ENCODE data around the gene TLR1. TPM values are rescaled to one million over a fixed set of nuclear protein-coding genes. Genes with fewer than 3 reads are reported as not detected.

Gene TLR1
- total RNA-seq, 6 experiments from 2014 or later, result 5.1 to 10.5 (median 7.8) TPM

DNA sequence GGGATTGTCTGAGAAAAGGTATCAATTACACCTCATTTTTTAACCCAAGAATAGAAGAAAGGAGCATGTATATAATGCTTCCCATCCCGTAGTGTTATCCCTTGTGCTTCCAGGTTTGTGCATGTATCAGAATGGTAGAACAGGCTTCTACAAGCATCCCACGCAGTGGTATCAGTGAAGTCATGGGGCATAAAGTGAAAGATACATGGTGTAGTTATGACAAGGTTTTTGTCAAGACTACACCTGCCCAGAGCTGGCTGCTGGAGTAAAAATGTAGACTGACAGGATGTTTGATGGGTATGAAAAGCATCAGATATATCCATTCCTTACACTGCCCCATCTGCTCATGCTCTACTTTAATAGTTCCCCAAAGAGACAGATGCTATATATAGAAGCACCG is 9.5 kb downstream of the TLR1 start:
- H3K27me3 ChIP-seq, result no peaks in the 10 kb centered on the region
- no peaks in the 10 kb centered on the region for H3K9me3 ChIP-seq
- no peak overlapping the region for H3K27ac ChIP-seq
- 88% methylated on average over 3 of the region's 3 CpGs for whole genome bisulfite sequencing (ENCODE audit: insufficient coverage, low coverage, low lambda C conversion rate, missing lambda C conversion rate)
- H3K4me3 ChIP-seq, result no peak overlapping the region
- ATAC-seq, result no peak
- no peak for DNase-seq
- intact Hi-C loops (cut with DNase I), result no loop called here
- H3K4me1 ChIP-seq, result peaks cover 0 to 9% (median 0%) of the 10 kb centered on the region in 4 donors
- no peak for TF ChIP-seq POLR2A (IDR thresholded peaks at IDR 0.05)
- TF ChIP-seq, protein P1, sequence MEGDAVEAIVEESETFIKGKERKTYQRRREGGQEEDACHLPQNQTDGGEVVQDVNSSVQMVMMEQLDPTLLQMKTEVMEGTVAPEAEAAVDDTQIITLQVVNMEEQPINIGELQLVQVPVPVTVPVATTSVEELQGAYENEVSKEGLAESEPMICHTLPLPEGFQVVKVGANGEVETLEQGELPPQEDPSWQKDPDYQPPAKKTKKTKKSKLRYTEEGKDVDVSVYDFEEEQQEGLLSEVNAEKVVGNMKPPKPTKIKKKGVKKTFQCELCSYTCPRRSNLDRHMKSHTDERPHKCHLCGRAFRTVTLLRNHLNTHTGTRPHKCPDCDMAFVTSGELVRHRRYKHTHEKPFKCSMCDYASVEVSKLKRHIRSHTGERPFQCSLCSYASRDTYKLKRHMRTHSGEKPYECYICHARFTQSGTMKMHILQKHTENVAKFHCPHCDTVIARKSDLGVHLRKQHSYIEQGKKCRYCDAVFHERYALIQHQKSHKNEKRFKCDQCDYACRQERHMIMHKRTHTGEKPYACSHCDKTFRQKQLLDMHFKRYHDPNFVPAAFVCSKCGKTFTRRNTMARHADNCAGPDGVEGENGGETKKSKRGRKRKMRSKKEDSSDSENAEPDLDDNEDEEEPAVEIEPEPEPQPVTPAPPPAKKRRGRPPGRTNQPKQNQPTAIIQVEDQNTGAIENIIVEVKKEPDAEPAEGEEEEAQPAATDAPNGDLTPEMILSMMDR (IDR thresholded peaks at IDR 0.05), result no peak
- H3K36me3 ChIP-seq, result peaks cover 0 to 10% (median 0%) of the 10 kb centered on the region in 4 donors

DNA sequence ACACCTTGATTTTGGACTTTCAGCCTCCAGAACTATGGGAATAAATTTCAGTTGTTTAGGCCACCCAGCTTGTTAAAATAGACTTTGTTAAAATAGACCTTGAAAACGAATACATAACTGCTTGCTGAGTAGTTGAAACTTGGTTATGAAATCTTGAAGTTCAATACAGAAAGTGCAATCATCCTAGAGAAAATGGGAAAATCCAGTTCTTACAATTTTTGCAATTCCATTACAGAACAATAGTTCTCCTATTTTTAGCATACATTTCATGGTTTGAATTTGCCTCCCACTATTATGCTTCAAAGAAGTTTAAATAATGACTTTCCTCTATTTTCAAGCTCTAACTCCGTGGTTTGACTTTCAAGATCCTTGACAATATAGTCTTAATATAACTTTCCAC is 10.5 kb downstream of the TLR1 start:
- TF ChIP-seq POLR2A (IDR thresholded peaks at IDR 0.05), result no peak
- TF ChIP-seq, protein P1 (IDR thresholded peaks at IDR 0.05), result no peak
- DNase-seq (no peak), ATAC-seq (no peak)
- intact Hi-C loops (cut with DNase I), result no loop called here
- Histone ChIP-seq H3K36me3 (peaks cover 0 to 10% (median 0%) of the 10 kb centered on the region in 4 donors), H3K4me1 (peaks cover 0 to 14% (median 0%) of the 10 kb centered on the region in 4 donors), H3K27me3 (no peaks in the 10 kb centered on the region), H3K27ac (no peak overlapping the region), H3K4me3 (no peak overlapping the region), H3K9me3 (no peaks in the 10 kb centered on the region)
- 33% methylated on average over 2 of the region's 2 CpGs for WGBS (ENCODE audit: insufficient coverage, low coverage, low lambda C conversion rate, missing lambda C conversion rate)

DNA sequence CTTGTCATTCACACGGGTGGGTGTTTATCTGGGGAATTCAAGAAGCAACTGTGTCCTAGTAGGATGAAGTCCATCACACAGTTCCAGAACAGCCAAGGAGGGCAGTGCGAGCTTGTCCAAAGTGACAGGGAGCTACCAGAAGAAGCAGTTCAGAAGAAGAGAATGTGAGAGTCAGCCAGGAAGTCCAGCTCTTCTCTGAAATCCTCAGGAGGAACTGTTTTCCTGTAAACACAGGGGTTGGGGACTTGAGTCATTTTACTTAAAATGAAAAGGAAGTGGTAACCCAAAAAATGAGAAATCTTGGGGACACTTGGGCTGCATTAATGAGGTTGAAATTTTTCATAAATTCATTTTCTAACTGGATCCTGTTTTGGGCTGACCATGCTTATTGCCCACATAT is 13.6 kb downstream of the TLR1 start:
- Histone ChIP-seq H3K36me3 (no peaks in the 10 kb centered on the region), H3K9me3 (no peaks in the 10 kb centered on the region), H3K4me3 (no peak overlapping the region), H3K4me1 (peaks cover 0 to 26% (median 5%) of the 10 kb centered on the region in 4 donors), H3K27ac (no peak overlapping the region), H3K27me3 (no peaks in the 10 kb centered on the region)
- no peak for DNase-seq
- intact Hi-C loops (cut with DNase I), result no loop called here
- WGBS (ENCODE audit: insufficient coverage, low coverage, low lambda C conversion rate, missing lambda C conversion rate), result 31% methylated on average over 2 of the region's 2 CpGs
- ATAC-seq, result peak in 2 of 4 donors; percentile 7 to 20
- TF ChIP-seq, protein P1 (IDR thresholded peaks at IDR 0.05), result no peak
- no peak for TF ChIP-seq POLR2A (IDR thresholded peaks at IDR 0.05)

DNA sequence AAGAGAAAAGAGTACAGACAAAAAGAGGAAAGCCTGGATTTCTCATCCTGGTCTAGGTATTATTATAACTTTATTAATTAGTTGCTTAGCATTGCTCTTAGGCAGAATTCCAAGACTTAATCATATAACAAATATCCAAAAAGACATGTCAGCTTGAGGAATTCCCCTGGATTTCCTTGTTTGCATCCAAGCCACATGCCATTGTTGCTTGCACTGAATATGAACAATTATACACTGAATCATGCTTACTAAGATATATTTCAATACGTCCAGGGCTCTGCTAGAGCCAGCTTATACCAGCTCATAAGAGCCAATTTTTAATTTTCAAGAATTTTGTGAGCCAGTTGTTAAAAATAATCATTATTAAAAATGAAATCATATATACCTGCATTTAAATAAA is 16.3 kb downstream of the TLR1 start:
- ATAC-seq, result peak in 2 of 4 donors; percentile 4 to 58
- 36% methylated on average over 1 of the region's 1 CpG for WGBS (ENCODE audit: insufficient coverage, low coverage, low lambda C conversion rate, missing lambda C conversion rate)
- Histone ChIP-seq H3K9me3 (no peaks in the 10 kb centered on the region), H3K27me3 (no peaks in the 10 kb centered on the region), H3K4me3 (no peak overlapping the region), H3K27ac (peak overlapping the region; percentile 43 to 73 (median 64)), H3K4me1 (peaks cover 0 to 26% (median 5%) of the 10 kb centered on the region in 4 donors), H3K36me3 (no peaks in the 10 kb centered on the region)
- intact Hi-C loops (cut with DNase I), result no loop called here
- TF ChIP-seq POLR2A (IDR thresholded peaks at IDR 0.05), result no peak
- TF ChIP-seq, protein P1 (IDR thresholded peaks at IDR 0.05), result no peak
- DNase-seq, result no peak

DNA sequence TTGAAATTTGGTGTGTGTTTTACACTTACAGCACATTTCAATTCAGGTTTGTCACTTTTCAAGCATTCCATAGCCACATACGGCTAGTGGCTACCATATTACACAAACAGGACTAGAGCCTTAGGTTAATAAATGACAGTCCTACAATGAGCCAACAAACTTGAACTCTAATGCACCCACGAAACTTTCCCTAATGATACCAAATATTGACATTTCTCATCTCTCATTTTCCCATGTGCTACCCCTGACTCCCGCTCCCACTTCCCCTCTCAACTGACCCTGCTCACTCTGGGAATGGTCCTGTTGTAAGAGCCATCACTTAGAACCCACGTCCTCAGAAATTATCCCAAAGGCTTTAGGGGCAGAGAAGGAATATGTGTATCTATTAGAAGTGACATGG is 16.9 kb downstream of the TLR1 start:
- H3K27me3 ChIP-seq, result no peaks in the 10 kb centered on the region
- peak overlapping the region; percentile 43 to 73 (median 64) for H3K27ac ChIP-seq
- no peak for TF ChIP-seq POLR2A (IDR thresholded peaks at IDR 0.05)
- TF ChIP-seq, protein P1 (IDR thresholded peaks at IDR 0.05), result no peak
- H3K4me3 ChIP-seq, result no peak overlapping the region
- intact Hi-C loops (cut with DNase I), result no loop called here
- H3K36me3 ChIP-seq, result no peaks in the 10 kb centered on the region
- WGBS (ENCODE audit: insufficient coverage, low coverage, low lambda C conversion rate, missing lambda C conversion rate), result 27% methylated on average over 4 of the region's 4 CpGs
- peak; percentile 81 to 90 (median 84) for ATAC-seq
- peaks cover 0 to 31% (median 5%) of the 10 kb centered on the region in 4 donors for H3K4me1 ChIP-seq
- no peak for DNase-seq
- no peaks in the 10 kb centered on the region for H3K9me3 ChIP-seq
